Mesenchymal stem cell (in vitro differentiated cells and primary cell): ENCODE measurements around the gene MEG3.

ENCODE experiments used
- DNase-seq: peaks from one replicate; pipeline ENCODE4 v3.0.0-alpha.2; 2013
- H2AFZ ChIP-seq: one replicate; pipeline ENCODE4 v1.6.1; 2013; ENCODE audit warnings: low read depth, mild to moderate bottlenecking, control low read depth, inconsistent platforms, low read length, moderate library complexity
- H2AK5ac ChIP-seq: 2 replicates; pipeline ENCODE4 v1.6.1; 2013; ENCODE audit warnings: low read length, moderate library complexity, mild to moderate bottlenecking, inconsistent platforms; ENCODE audit not compliant: severe bottlenecking
- H2BK120ac ChIP-seq: one replicate; pipeline ENCODE4 v1.6.1; 2013; ENCODE audit warnings: low read depth, mild to moderate bottlenecking, inconsistent platforms, low read length, moderate library complexity
- H2BK12ac ChIP-seq, 2 experiments: one replicate each; pipeline ENCODE4 v1.6.1; 2013; ENCODE audit warnings: inconsistent platforms in 2 of 2, low read length in 2 of 2, mild to moderate bottlenecking in 2 of 2, moderate library complexity in 2 of 2, control low read depth in 1 of 2
- H2BK15ac ChIP-seq: one replicate; pipeline ENCODE4 v1.6.1; 2013; ENCODE audit warnings: mild to moderate bottlenecking, low read depth, inconsistent platforms; ENCODE audit not compliant: poor library complexity, severe bottlenecking
- H2BK5ac ChIP-seq: 2 replicates; pipeline ENCODE4 v1.6.1; 2013; ENCODE audit warnings: low read depth, mild to moderate bottlenecking, low read length, control low read depth, inconsistent platforms; ENCODE audit not compliant: poor library complexity, severe bottlenecking
- H3K14ac ChIP-seq, 2 experiments: one replicate each; pipeline ENCODE4 v1.6.1; 2013; ENCODE audit warnings: inconsistent platforms in 2 of 2, low read length in 2 of 2, control low read depth in 1 of 2, mild to moderate bottlenecking in 1 of 2, moderate library complexity in 1 of 2
- H3K18ac ChIP-seq, 2 experiments: one replicate each; pipeline ENCODE4 v1.6.1; 2013; ENCODE audit warnings: inconsistent platforms in 2 of 2, low read length in 2 of 2, control low read depth in 1 of 2, low read depth in 1 of 2, mild to moderate bottlenecking in 1 of 2
- H3K23ac ChIP-seq, 2 experiments: one replicate each; pipeline ENCODE4 v1.6.1; 2013; ENCODE audit warnings: inconsistent platforms in 2 of 2, low read length in 2 of 2, mild to moderate bottlenecking in 2 of 2, moderate library complexity in 2 of 2, control low read depth in 1 of 2
- H3K27ac ChIP-seq: 2 replicates; pipeline ENCODE4 v1.5.1; 2013; ENCODE audit warnings: mild to moderate bottlenecking, moderate library complexity, low read length, control low read depth, inconsistent platforms; ENCODE audit not compliant: poor library complexity, severe bottlenecking
- H3K27me3 ChIP-seq, 2 experiments: 2 replicates each; pipeline versions ENCODE4 v1.6.1 to v1.7.0; 2013; ENCODE audit warnings: low read length in 2 of 2, mild to moderate bottlenecking in 2 of 2, moderate library complexity in 2 of 2, control low read depth in 1 of 2, inconsistent platforms in 1 of 2; ENCODE audit not compliant: control insufficient read depth in 1 of 2, insufficient read depth in 1 of 2
- H3K36me3 ChIP-seq, 2 experiments: 2 replicates each; pipeline versions ENCODE4 v1.6.1 to v1.7.0; 2013; ENCODE audit warnings: low read length in 2 of 2, control low read depth in 1 of 2, inconsistent platforms in 1 of 2, low read depth in 1 of 2, mild to moderate bottlenecking in 1 of 2; ENCODE audit not compliant: insufficient read depth in 2 of 2, control insufficient read depth in 1 of 2
- H3K4ac ChIP-seq, 2 experiments: one replicate each; pipeline ENCODE4 v1.6.1; 2013; ENCODE audit warnings: inconsistent platforms in 2 of 2, low read length in 2 of 2, mild to moderate bottlenecking in 2 of 2, moderate library complexity in 2 of 2, control low read depth in 1 of 2, low read depth in 1 of 2
- H3K4me1 ChIP-seq: 2 replicates; pipeline ENCODE4 v1.6.1; 2013; ENCODE audit warnings: low read depth, low read length, control low read depth; ENCODE audit not compliant: control insufficient read depth, insufficient read depth
- H3K4me2 ChIP-seq: 2 replicates; pipeline ENCODE4 v1.6.1; 2013; ENCODE audit warnings: low read length, mild to moderate bottlenecking, inconsistent platforms; ENCODE audit not compliant: poor library complexity, severe bottlenecking
- H3K4me3 ChIP-seq, 2 experiments: 2 replicates each; pipeline versions ENCODE4 v1.5.1 to v1.7.0; 2013; ENCODE audit warnings: low read length in 2 of 2, mild to moderate bottlenecking in 2 of 2, control low read depth in 1 of 2, low read depth in 1 of 2; ENCODE audit not compliant: insufficient read depth in 1 of 2
- H3K79me1 ChIP-seq: replicated peaks from 2 replicates; pipeline ENCODE4 v1.6.1; 2013; ENCODE audit warnings: mild to moderate bottlenecking, control low read depth, low read length, inconsistent platforms; ENCODE audit not compliant: poor library complexity, severe bottlenecking
- H3K9ac ChIP-seq: 2 replicates; pipeline ENCODE4 v1.7.0; 2013; ENCODE audit warnings: mild to moderate bottlenecking, low read length, moderate library complexity
- H3K9me3 ChIP-seq: 2 replicates; pipeline ENCODE4 v1.7.0; 2013; ENCODE audit warnings: mild to moderate bottlenecking, low read length; ENCODE audit not compliant: control insufficient read depth
- H4K8ac ChIP-seq: one replicate; pipeline ENCODE4 v1.6.1; 2013; ENCODE audit warnings: inconsistent platforms, mild to moderate bottlenecking, low read length, moderate library complexity
- H4K91ac ChIP-seq: one replicate; pipeline ENCODE4 v1.6.1; 2013; ENCODE audit warnings: mild to moderate bottlenecking, low read length, inconsistent platforms
- WGBS: methylation state at CpG from one replicate; pipeline ENCODE4 v1.1.7; 2013; ENCODE audit warnings: mixed read lengths; 5-methylcytosine and 5-hydroxymethylcytosine counted together

Gene MEG3

DNA sequence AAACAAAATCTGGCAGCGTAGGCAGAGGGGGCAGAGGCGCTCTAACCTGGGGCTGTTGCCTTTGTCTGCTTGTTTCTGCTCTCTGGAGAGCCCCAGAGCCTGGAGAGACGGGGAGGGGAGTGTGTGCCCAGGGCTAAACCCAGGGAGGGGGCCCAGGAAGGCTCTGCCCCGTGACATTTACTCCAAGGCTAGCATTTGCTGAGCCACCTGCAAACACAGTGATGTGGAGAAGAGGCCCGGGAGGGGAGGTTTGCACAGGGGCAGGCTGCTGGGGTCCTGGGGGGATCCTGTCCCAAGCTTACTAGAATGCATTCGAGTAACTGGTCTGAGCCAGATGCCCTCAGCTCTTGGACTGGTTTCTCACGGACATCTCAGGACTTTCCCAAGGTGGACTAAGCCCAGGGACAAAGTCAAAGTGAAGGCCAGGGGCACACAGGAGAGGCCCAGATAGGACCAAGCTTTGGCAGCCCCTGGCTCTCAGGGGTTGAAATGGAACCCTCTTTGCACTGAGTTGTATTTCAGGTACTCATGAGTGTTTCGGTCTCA is 12.0 kb downstream of the MEG3 start:
- H3K27ac ChIP-seq, result no peak overlapping the region
- H3K4ac ChIP-seq, result no peak overlapping the region
- no peak overlapping the region for H2AK5ac ChIP-seq
- H2AFZ ChIP-seq, result no peak overlapping the region
- no peak for DNase-seq
- no peak overlapping the region for H4K8ac ChIP-seq
- no peak overlapping the region for H3K14ac ChIP-seq
- H2BK15ac ChIP-seq, result no peak overlapping the region
- H2BK5ac ChIP-seq, result no peak overlapping the region
- H3K4me1 ChIP-seq, result peaks cover under 1% of the 10 kb centered on the region
- H3K18ac ChIP-seq, result no peak overlapping the region
- H2BK120ac ChIP-seq, result no peak overlapping the region
- H3K9ac ChIP-seq, result no peak overlapping the region
- WGBS, result 88% methylated on average over 8 of the region's 8 CpGs
- H3K23ac ChIP-seq, result no peak overlapping the region
- H3K79me1 ChIP-seq, result no peaks in the 10 kb centered on the region
- no peak overlapping the region for H4K91ac ChIP-seq
- H2BK12ac ChIP-seq, result no peak overlapping the region
- no peak overlapping the region for H3K4me3 ChIP-seq
- no peak overlapping the region for H3K4me2 ChIP-seq
- H3K27me3 ChIP-seq, result peaks cover 0 to 8% of the 10 kb centered on the region in 2 experiments
- H3K36me3 ChIP-seq, result peaks cover 0 to 66% of the 10 kb centered on the region in 2 experiments
- no peaks in the 10 kb centered on the region for H3K9me3 ChIP-seq

- Histone ChIP-seq H3K4me3 (no peak overlapping the region), H3K9ac (peak overlapping the region; percentile 40), H3K4me1 (peaks cover 4% of the 10 kb centered on the region), H3K79me1 (no peaks in the 10 kb centered on the region), H2BK5ac (no peak overlapping the region), H2AFZ (no peak overlapping the region), H3K4me2 (no peak overlapping the region), H2AK5ac (no peak overlapping the region), H3K9me3 (no peaks in the 10 kb centered on the region), H4K91ac (no peak overlapping the region), H3K4ac (no peak overlapping the region), H2BK15ac (no peak overlapping the region), H3K23ac (no peak overlapping the region), H2BK120ac (no peak overlapping the region), H3K27me3 (peaks cover 0 to 6% of the 10 kb centered on the region in 2 experiments), H4K8ac (no peak overlapping the region), H3K27ac (no peak overlapping the region), H3K14ac (no peak overlapping the region), H3K18ac (no peak overlapping the region), H2BK12ac (peak overlapping the region in 1 of 2 experiments; percentile 1), H3K36me3 (peaks cover 0 to 64% of the 10 kb centered on the region in 2 experiments)
- 86% methylated on average over 14 of the region's 14 CpGs for WGBS
- DNase-seq, result no peak
Measured at GRCh38 chr14:100838493-100839314, 12.8 kb downstream of the MEG3 start.

DNA sequence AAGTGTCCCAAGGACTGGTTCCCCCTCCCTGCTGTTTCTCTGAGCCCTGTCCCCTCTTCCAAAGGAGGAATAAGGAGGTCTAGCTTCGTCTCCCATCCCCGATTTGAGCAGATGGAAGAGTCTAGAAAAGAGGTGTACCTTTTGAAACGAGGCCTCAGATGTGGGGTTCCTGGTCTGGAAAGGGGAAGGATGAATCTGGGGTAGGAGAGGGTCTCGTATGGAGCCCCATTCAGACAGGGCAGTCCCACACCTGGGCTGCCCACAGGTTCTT is 13.3 kb downstream of the MEG3 start:
- Histone ChIP-seq H2AK5ac (no peak overlapping the region), H2BK5ac (no peak overlapping the region), H3K4me3 (no peak overlapping the region), H3K18ac (no peak overlapping the region), H3K9ac (peak overlapping the region; percentile 40), H3K36me3 (peaks cover 0 to 62% of the 10 kb centered on the region in 2 experiments), H2BK12ac (peak overlapping the region in 1 of 2 experiments; percentile 17), H3K9me3 (no peaks in the 10 kb centered on the region), H3K4me2 (no peak overlapping the region), H3K4me1 (peaks cover 4% of the 10 kb centered on the region), H2BK15ac (peak overlapping the region; percentile 41), H3K27ac (no peak overlapping the region), H3K79me1 (no peaks in the 10 kb centered on the region), H2BK120ac (no peak overlapping the region), H3K27me3 (peaks cover 0 to under 1% of the 10 kb centered on the region in 2 experiments), H4K91ac (peak overlapping the region; percentile 31), H3K23ac (no peak overlapping the region), H3K4ac (peak overlapping the region in 1 of 2 experiments; percentile 17), H4K8ac (no peak overlapping the region), H3K14ac (no peak overlapping the region), H2AFZ (no peak overlapping the region)
- DNase-seq, result no peak
- WGBS, result 78% methylated on average over 4 of the region's 4 CpGs

DNA sequence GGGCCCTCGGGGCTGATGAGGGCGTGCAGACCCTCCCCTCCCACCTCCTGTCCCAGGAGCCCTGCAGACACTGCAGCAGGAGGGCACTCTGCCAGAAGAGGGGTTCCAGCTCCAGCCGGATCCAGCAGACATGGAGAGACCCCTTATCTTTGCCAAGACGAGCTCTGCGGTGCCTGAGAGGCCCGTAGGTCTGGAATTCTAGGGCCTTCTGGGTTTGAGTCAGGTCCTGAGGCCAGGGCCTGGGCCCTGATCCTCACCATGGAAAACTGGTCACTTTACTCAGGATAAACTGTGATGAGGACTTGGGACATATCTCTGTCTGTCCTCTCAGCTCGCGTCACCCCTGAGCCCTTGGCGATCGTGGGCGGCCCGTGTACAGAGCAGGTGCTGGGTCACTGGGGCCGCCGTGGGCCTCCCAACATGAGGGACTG is 13.8 kb downstream of the MEG3 start:
- DNase-seq, result no peak
- H2BK5ac ChIP-seq, result no peak overlapping the region
- H3K4ac ChIP-seq, result peak overlapping the region in 1 of 2 experiments; percentile 17
- no peak overlapping the region for H3K27ac ChIP-seq
- no peak overlapping the region for H3K4me3 ChIP-seq
- no peak overlapping the region for H2AK5ac ChIP-seq
- peak overlapping the region; percentile 40 for H3K9ac ChIP-seq
- peak overlapping the region; percentile 29 for H2BK120ac ChIP-seq
- H3K9me3 ChIP-seq, result no peaks in the 10 kb centered on the region
- H3K14ac ChIP-seq, result no peak overlapping the region
- no peaks in the 10 kb centered on the region for H3K79me1 ChIP-seq
- no peak overlapping the region for H3K23ac ChIP-seq
- WGBS, result 88% methylated on average over 14 of the region's 14 CpGs
- no peaks in the 10 kb centered on the region for H3K27me3 ChIP-seq
- H3K18ac ChIP-seq, result peak overlapping the region in 1 of 2 experiments; percentile 28
- H3K36me3 ChIP-seq, result peaks cover 0 to 62% of the 10 kb centered on the region in 2 experiments
- no peak overlapping the region for H3K4me2 ChIP-seq
- H2BK15ac ChIP-seq, result peak overlapping the region; percentile 41
- no peak overlapping the region for H4K8ac ChIP-seq
- H2BK12ac ChIP-seq, result peak overlapping the region in 1 of 2 experiments; percentile 68
- peaks cover 4% of the 10 kb centered on the region for H3K4me1 ChIP-seq
- no peak overlapping the region for H2AFZ ChIP-seq
- peak overlapping the region; percentile 31 for H4K91ac ChIP-seq
